SU-DHL-6 (cell line): ENCODE results near the gene EGLN1.
A peak's percentile ranks its signal among the peaks of the same experiment; 100 is the strongest.

Source experiments
- H2AFZ ChIP-seq: fragments of 200-600 bp; sonication (generic); 2 replicates; pipeline ENCODE4 v1.6.1; 2014; ENCODE audit warnings: low read depth, mild to moderate bottlenecking, moderate library complexity, mixed read lengths, antibody characterized with exemption, low read length; ENCODE audit not compliant: severe bottlenecking
- H3F3A ChIP-seq: fragments of 200-600 bp; shearing (Covaris generic); 2 replicates; pipeline ENCODE4 v1.6.0; 2016; ENCODE audit warnings: antibody characterized with exemption, mild to moderate bottlenecking; ENCODE audit not compliant: insufficient read depth
- H3K27ac ChIP-seq: fragments of 200-600 bp; sonication (generic); 2 replicates; pipeline ENCODE4 v1.5.1; 2016; ENCODE audit warnings: low read depth, mild to moderate bottlenecking, low read length, moderate library complexity, mixed read lengths
- H3K27me3 ChIP-seq: fragments of 200-600 bp; sonication (generic), shearing (Covaris generic); 2 replicates; pipeline ENCODE4 v1.6.0; 2014; ENCODE audit warnings: mild to moderate bottlenecking, low read length
- H3K36me3 ChIP-seq: fragments of 200-600 bp; sonication (generic); 2 replicates; pipeline ENCODE4 v1.6.1; 2014; ENCODE audit warnings: mild to moderate bottlenecking, low read length, mixed read lengths
- H3K4me2 ChIP-seq: fragments of 300-600, 200-600 bp; shearing (Covaris generic), sonication (generic); 2 replicates; pipeline ENCODE4 v1.6.0; 2014; ENCODE audit warnings: low read length, low read depth, mild to moderate bottlenecking; ENCODE audit not compliant: poor library complexity, severe bottlenecking
- H3K4me3 ChIP-seq: fragments of 200-600 bp; sonication (generic); 2 replicates; pipeline ENCODE4 v1.5.1; 2014; ENCODE audit warnings: antibody characterized with exemption, low read length, mild to moderate bottlenecking, mixed read lengths; ENCODE audit not compliant: insufficient read depth, poor library complexity, severe bottlenecking
- H3K79me2 ChIP-seq: fragments of 200-600 bp; sonication (generic); 2 replicates; pipeline ENCODE4 v1.6.1; 2014; ENCODE audit warnings: mild to moderate bottlenecking, low read length, moderate library complexity; ENCODE audit not compliant: insufficient read depth
- H3K9ac ChIP-seq: fragments of 200-600 bp; sonication (generic); 2 replicates; pipeline ENCODE4 v1.7.0; 2014; ENCODE audit warnings: mild to moderate bottlenecking, low read length
- H3K9me2 ChIP-seq: fragments of 200-600 bp; sonication (generic); replicated peaks from 2 replicates; pipeline ENCODE4 v1.6.1; 2014; ENCODE audit warnings: low read length; ENCODE audit not compliant: insufficient read depth
- H3K9me3 ChIP-seq: fragments of 200-600 bp; sonication (generic); 2 replicates; pipeline ENCODE4 v1.6.1; 2014; ENCODE audit warnings: low read length, mixed read lengths; ENCODE audit not compliant: insufficient read depth
- H4K20me1 ChIP-seq: fragments of 200-600 bp; sonication (generic); 2 replicates; pipeline ENCODE4 v1.6.1; 2014; ENCODE audit warnings: low read depth, mild to moderate bottlenecking, antibody characterized with exemption, low read length, moderate library complexity, mixed read lengths
- CTCF ChIP-seq: fragments of 200-600 bp; sonication (generic); IDR thresholded peaks from one replicate; pipeline ENCODE4 v1.5.1; 2017; ENCODE audit warnings: antibody characterized with exemption, mild to moderate bottlenecking, low read length, moderate library complexity; ENCODE audit not compliant: insufficient read depth, poor library complexity, severe bottlenecking
- EZH2phosphoT487 ChIP-seq: fragments of 200-600 bp; sonication (generic), shearing (Covaris generic); conservative IDR thresholded peaks from 2 replicates; pipeline ENCODE4 v1.6.1; 2018; ENCODE audit warnings: mild to moderate bottlenecking, antibody characterized with exemption, low read length, moderate library complexity, mixed read lengths

EGLN1 gene

GRCh38 chr1:231422798-231423309 is 767 bp upstream of the EGLN1 start:
- Histone ChIP-seq H3K36me3 (0 out of 2 replicates have a peak, but pooled peaks cover 4% of the 10 kb centered on the region), H4K20me1 (peaks cover 18% of the 10 kb centered on the region), H3K9ac (peak overlapping the region; percentile 64), H3K4me3 (peak overlapping the region; percentile 49), H3K79me2 (peaks cover 7% of the 10 kb centered on the region; the same call in 1 of the 2 replicates), H2AFZ (peak overlapping the region; percentile 75), H3F3A (peaks cover 15% of the 10 kb centered on the region; the same call in 1 of the 2 replicates), H3K27me3 (no peaks in the 10 kb centered on the region), H3K27ac (peak overlapping the region; percentile 80), H3K9me3 (no peaks in the 10 kb centered on the region), H3K4me2 (peak overlapping the region; percentile 73), H3K9me2 (no peaks in the 10 kb centered on the region)
- TF ChIP-seq CTCF: peak; percentile 2
- no peak for TF ChIP-seq EZH2phosphoT487

DNA sequence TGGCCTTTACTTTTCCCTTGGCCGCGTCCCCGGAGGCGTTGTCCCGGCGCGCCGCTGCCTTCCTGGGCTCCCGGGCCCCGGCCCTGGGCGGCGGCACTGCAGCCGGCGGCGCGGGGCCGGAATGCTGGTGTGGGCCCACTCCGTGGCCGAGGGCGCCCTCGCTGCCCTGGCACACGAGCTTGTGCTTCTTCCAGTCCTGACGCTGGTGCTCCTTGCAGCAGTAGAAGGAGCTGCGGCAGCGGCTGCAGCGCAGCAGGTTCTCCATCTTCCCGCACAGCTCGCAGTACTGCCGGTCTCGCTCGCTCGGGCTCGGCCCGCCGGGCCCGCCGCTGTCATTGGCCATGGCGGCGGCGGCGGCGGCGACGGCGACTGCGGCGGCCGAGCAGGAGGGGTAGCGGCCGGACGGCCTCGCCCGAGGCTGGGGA is 529 bp downstream of the EGLN1 start:
- Histone ChIP-seq H3K4me3 (peak overlapping the region; percentile 62), H3K79me2 (peaks cover 11% of the 10 kb centered on the region; the same call in 1 of the 2 replicates), H3K4me2 (peak overlapping the region; percentile 74), H3K9me3 (no peaks in the 10 kb centered on the region), H4K20me1 (peaks cover 27% of the 10 kb centered on the region), H3K9me2 (no peaks in the 10 kb centered on the region), H3K27me3 (no peaks in the 10 kb centered on the region), H2AFZ (peak overlapping the region; percentile 45), H3K9ac (peak overlapping the region; percentile 64), H3K27ac (peak overlapping the region; percentile 80), H3F3A (peaks cover 15% of the 10 kb centered on the region; the same call in 1 of the 2 replicates), H3K36me3 (peaks cover 4% of the 10 kb centered on the region; the same call in 1 of the 2 replicates)
- no peak for TF ChIP-seq EZH2phosphoT487
- no peak for TF ChIP-seq CTCF

DNA sequence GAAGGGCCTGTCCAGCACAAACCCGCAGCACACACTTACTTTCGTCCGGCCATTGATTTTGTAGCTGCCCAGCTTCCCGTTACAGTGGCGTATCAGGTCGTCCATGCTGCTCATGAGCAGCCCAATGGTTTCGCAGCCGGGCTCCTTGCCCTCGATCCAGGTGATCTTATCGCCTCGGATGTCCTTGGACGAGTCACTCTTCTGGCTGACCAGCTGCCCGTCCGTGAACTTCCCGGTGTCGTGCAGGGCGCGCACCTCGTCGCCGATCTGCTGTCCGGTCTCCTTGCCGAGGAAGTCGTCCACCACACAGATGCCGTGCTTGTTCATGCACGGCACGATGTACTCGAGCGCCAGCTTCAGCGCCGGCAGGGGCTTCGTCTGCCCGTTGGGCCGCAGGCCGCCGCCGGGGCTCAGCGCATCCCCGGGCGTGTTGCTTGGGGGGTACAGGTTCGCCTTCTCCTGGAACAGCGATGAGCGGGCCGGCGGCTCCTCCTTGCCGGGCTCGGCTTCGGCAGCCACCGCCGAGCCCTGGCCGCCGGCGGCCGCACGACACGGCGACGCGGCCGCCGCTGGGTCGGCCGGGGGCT is 1.0 kb downstream of the EGLN1 start:
- H3K9me3 ChIP-seq: no peaks in the 10 kb centered on the region
- H3K36me3 ChIP-seq: peaks cover 4% of the 10 kb centered on the region; the same call in 1 of the 2 replicates
- TF ChIP-seq CTCF: no peak
- no peak for TF ChIP-seq EZH2phosphoT487
- peak overlapping the region; percentile 80; the same call in 1 of the 2 replicates for H3K27ac ChIP-seq
- peaks cover 11% of the 10 kb centered on the region; the same call in 1 of the 2 replicates for H3K79me2 ChIP-seq
- H2AFZ ChIP-seq: peak overlapping the region; percentile 45
- H3K9me2 ChIP-seq: no peaks in the 10 kb centered on the region
- H4K20me1 ChIP-seq: peaks cover 27% of the 10 kb centered on the region
- H3K9ac ChIP-seq: peak overlapping the region; percentile 64
- peaks cover 15% of the 10 kb centered on the region; the same call in 1 of the 2 replicates for H3F3A ChIP-seq
- H3K27me3 ChIP-seq: no peaks in the 10 kb centered on the region
- peak overlapping the region; percentile 74 for H3K4me2 ChIP-seq
- peak overlapping the region; percentile 62 for H3K4me3 ChIP-seq
